H9 (cell line): ENCODE measurements around the gene ROBO2. TPM values are rescaled to one million over a fixed set of nuclear protein-coding genes. Genes with fewer than 3 reads are reported as not detected.
A peak's percentile ranks its signal among the peaks of the same experiment; 100 is the strongest.

Experiments used
- DNase-seq: peaks from one replicate; pipeline ENCODE4 v3.0.0-alpha.2; 2017
- H2AFZ ChIP-seq: one replicate; pipeline ENCODE4 v1.6.1; 2013; ENCODE audit warnings: mild to moderate bottlenecking, low read length, control low read depth, moderate library complexity
- H2AK5ac ChIP-seq: 2 replicates; pipeline ENCODE4 v1.6.1; 2013; ENCODE audit warnings: low read length, control low read depth, mixed read lengths; ENCODE audit not compliant: insufficient read length
- H2BK120ac ChIP-seq: one replicate; pipeline ENCODE4 v1.6.1; 2013; ENCODE audit warnings: low read depth, mild to moderate bottlenecking, low read length, control low read depth, inconsistent platforms; ENCODE audit not compliant: poor library complexity, severe bottlenecking
- H2BK12ac ChIP-seq: 2 replicates; pipeline ENCODE4 v1.6.1; 2013; ENCODE audit warnings: low read length, control low read depth, mixed read lengths, low read depth; ENCODE audit not compliant: insufficient read length
- H2BK15ac ChIP-seq: 2 replicates; pipeline ENCODE4 v1.6.1; 2013; ENCODE audit warnings: low read depth, low read length, control low read depth
- H2BK20ac ChIP-seq: one replicate; pipeline ENCODE4 v1.6.1; 2013; ENCODE audit warnings: low read depth, mild to moderate bottlenecking, low read length, control low read depth, inconsistent platforms; ENCODE audit not compliant: poor library complexity, severe bottlenecking
- H2BK5ac ChIP-seq: 2 replicates; pipeline ENCODE4 v1.6.1; 2013; ENCODE audit warnings: low read length, control low read depth, mixed read lengths; ENCODE audit not compliant: insufficient read length
- H3K14ac ChIP-seq: 2 replicates; pipeline ENCODE4 v1.6.1; 2013; ENCODE audit warnings: low read length, control low read depth; ENCODE audit not compliant: insufficient read depth
- H3K18ac ChIP-seq: 2 replicates; pipeline ENCODE4 v1.6.1; 2013; ENCODE audit warnings: low read depth, mild to moderate bottlenecking, mixed read lengths, low read length, control low read depth; ENCODE audit not compliant: insufficient read length
- H3K23ac ChIP-seq: 2 replicates; pipeline ENCODE4 v1.6.1; 2013; ENCODE audit warnings: low read length, control low read depth, mixed read lengths, low read depth; ENCODE audit not compliant: insufficient read length
- H3K23me2 ChIP-seq: 2 replicates; pipeline ENCODE4 v1.6.1; 2013; ENCODE audit warnings: low read depth, mild to moderate bottlenecking, mixed read lengths, low read length, control low read depth; ENCODE audit not compliant: insufficient read length, poor library complexity, severe bottlenecking
- H3K27ac ChIP-seq: 2 replicates; pipeline ENCODE4 v1.5.1; 2013; ENCODE audit warnings: low read length, control low read depth, mixed read lengths, low read depth; ENCODE audit not compliant: insufficient read length
- H3K27me3 ChIP-seq: 2 replicates; pipeline ENCODE4 v1.6.1; 2013; ENCODE audit warnings: low read length, control low read depth, inconsistent platforms; ENCODE audit not compliant: insufficient read depth
- H3K4ac ChIP-seq: 2 replicates; pipeline ENCODE4 v1.6.1; 2013; ENCODE audit warnings: low read depth, mild to moderate bottlenecking, control low read depth, inconsistent platforms, low read length, moderate library complexity
- H3K4me1 ChIP-seq: 2 replicates; pipeline ENCODE4 v1.6.1; 2013; ENCODE audit warnings: low read length, control low read depth, inconsistent platforms; ENCODE audit not compliant: insufficient read depth
- H3K4me2 ChIP-seq: 2 replicates; pipeline ENCODE4 v1.6.1; 2013; ENCODE audit warnings: low read length, control low read depth, mixed read lengths; ENCODE audit not compliant: insufficient read length, insufficient read depth
- H3K56ac ChIP-seq: 2 replicates; pipeline ENCODE4 v1.6.1; 2013; ENCODE audit warnings: low read depth, mild to moderate bottlenecking, mixed read lengths, low read length, control low read depth; ENCODE audit not compliant: insufficient read length
- H3K79me1 ChIP-seq: 2 replicates; pipeline ENCODE4 v1.6.1; 2013; ENCODE audit warnings: low read depth, mild to moderate bottlenecking, moderate library complexity, low read length, control low read depth, inconsistent platforms; ENCODE audit not compliant: insufficient read depth, poor library complexity, severe bottlenecking
- H3K79me2 ChIP-seq: 2 replicates; pipeline ENCODE4 v1.6.1; 2013; ENCODE audit warnings: low read length, control low read depth, inconsistent platforms; ENCODE audit not compliant: insufficient read depth
- H3K9ac ChIP-seq: 2 replicates; pipeline ENCODE4 v1.6.1; 2013; ENCODE audit warnings: low read length, control low read depth, mixed read lengths; ENCODE audit not compliant: insufficient read length; ENCODE audit errors: extremely low read depth
- H3K9me3 ChIP-seq: one replicate; pipeline ENCODE4 v1.6.1; 2013; ENCODE audit warnings: low read depth, low read length, inconsistent platforms; ENCODE audit not compliant: control insufficient read depth
- H3T11ph ChIP-seq: one replicate; pipeline ENCODE4 v1.6.1; 2013; ENCODE audit warnings: mild to moderate bottlenecking, low read length, control low read depth, inconsistent platforms
- H4K20me1 ChIP-seq: one replicate; pipeline ENCODE4 v1.6.1; 2013; ENCODE audit not compliant: control insufficient read depth, insufficient read length, insufficient read depth
- H4K5ac ChIP-seq: 2 replicates; pipeline ENCODE4 v1.6.1; 2013; ENCODE audit warnings: low read depth, mild to moderate bottlenecking, mixed read lengths, low read length, control low read depth; ENCODE audit not compliant: insufficient read length
- H4K8ac ChIP-seq: replicated peaks from 2 replicates; pipeline ENCODE4 v1.6.1; 2013; ENCODE audit warnings: low read length, control low read depth, mixed read lengths, low read depth; ENCODE audit not compliant: insufficient read length
- H4K91ac ChIP-seq: 2 replicates; pipeline ENCODE4 v1.6.1; 2013; ENCODE audit warnings: low read depth, mild to moderate bottlenecking, moderate library complexity, mixed read lengths, low read length, control low read depth; ENCODE audit not compliant: insufficient read length
- H3K27ac Mint-ChIP-seq, 3 experiments: 2 replicates in 2 of 3; 3 replicates in 1 of 3; pipeline ENCODE4 v1.8.0; 2020 to 2021; ENCODE audit warnings: mixed read lengths in 3 of 3, mild to moderate bottlenecking in 1 of 3, moderate library complexity in 1 of 3
- H3K27me3 Mint-ChIP-seq: 2 replicates; pipeline ENCODE4 v1.8.0; 2021; ENCODE audit warnings: low read depth, mild to moderate bottlenecking, moderate library complexity, mixed read lengths
- H3K36me3 Mint-ChIP-seq, 3 experiments: 2 replicates in 2 of 3; 3 replicates in 1 of 3; pipeline ENCODE4 v1.8.0; 2020 to 2021; ENCODE audit warnings: low read depth in 3 of 3, mixed read lengths in 3 of 3; ENCODE audit not compliant: insufficient read depth in 1 of 3
- H3K4me1 Mint-ChIP-seq, 2 experiments: 2 replicates each; pipeline ENCODE4 v1.8.0; 2020; ENCODE audit warnings: mixed read lengths in 2 of 2
- H3K4me3 Mint-ChIP-seq, 2 experiments: 2 replicates in 1 of 2; 3 replicates in 1 of 2; pipeline ENCODE4 v1.8.0; 2020 to 2021; ENCODE audit warnings: mild to moderate bottlenecking in 2 of 2, mixed read lengths in 2 of 2, moderate library complexity in 1 of 2
- H3K9me3 Mint-ChIP-seq, 2 experiments: 2 replicates in 1 of 2; 3 replicates in 1 of 2; pipeline ENCODE4 v1.8.0; 2020; ENCODE audit warnings: mild to moderate bottlenecking in 2 of 2, mixed read lengths in 2 of 2, moderate library complexity in 1 of 2
- CTCF ChIP-seq: fragments of 200-600 bp; sonication (generic); conservative IDR thresholded peaks from 3 replicates; pipeline ENCODE4 v1.8.0; 2021; ENCODE audit warnings: antibody characterized with exemption, mild to moderate bottlenecking
- WGBS: extraction: QIAGEN DNeasy Blood & Tissue Kit; methylation state at CpG from one replicate; pipeline ENCODE4 v1.1.7; 2013; ENCODE audit warnings: missing lambda C conversion rate, low lambda C conversion rate, mixed read lengths; ENCODE audit not compliant: insufficient read length; ENCODE audit errors: extremely low coverage; 5-methylcytosine and 5-hydroxymethylcytosine counted together
- total RNA-seq: library from RNA; stranded (reverse); gene quantifications from 2 replicates; pipeline ENCODE4 v1.2.1, GENCODE V29; 2021

ROBO2 gene
- total RNA-seq, 1 experiment from 2014 or later, result 2.3 TPM

- no peaks in the 10 kb centered on the region for H3K36me3 Mint-ChIP-seq
- Histone ChIP-seq H3K23ac (no peak overlapping the region), H2AK5ac (no peak overlapping the region), H4K91ac (no peak overlapping the region), H3K18ac (no peak overlapping the region), H3K79me2 (no peaks in the 10 kb centered on the region), H3K27ac (no peak overlapping the region), H2AFZ (no peak overlapping the region), H4K8ac (no peak overlapping the region), H3K4ac (no peak overlapping the region), H3K4me1 (peaks cover 10% of the 10 kb centered on the region), H3K23me2 (no peaks in the 10 kb centered on the region), H2BK20ac (no peak overlapping the region), H3K56ac (no peak overlapping the region), H2BK12ac (no peak overlapping the region), H2BK15ac (no peak overlapping the region), H2BK120ac (no peak overlapping the region), H3K9ac (no peak overlapping the region), H3K9me3 (no peaks in the 10 kb centered on the region), H3T11ph (no peak overlapping the region), H2BK5ac (no peak overlapping the region), H3K4me2 (no peak overlapping the region), H4K5ac (no peak overlapping the region), H3K79me1 (no peaks in the 10 kb centered on the region), H3K27me3 (no peaks in the 10 kb centered on the region), H4K20me1 (no peaks in the 10 kb centered on the region), H3K14ac (no peak overlapping the region)
- no peaks in the 10 kb centered on the region for H3K27me3 Mint-ChIP-seq
- 0 out of 7 replicates have a peak overlapping the region, but pooled peaks of 1 of the 3 experiments have one; percentile 10 for H3K27ac Mint-ChIP-seq
- no peak for DNase-seq
- H3K4me3 Mint-ChIP-seq, result no peak overlapping the region
- no peak for TF ChIP-seq CTCF
- H3K4me1 Mint-ChIP-seq, result peaks cover 23% of the 10 kb centered on the region in 2 experiments
- no peaks in the 10 kb centered on the region for H3K9me3 Mint-ChIP-seq
- no CpG with 5 or more reads among the region's 2 CpGs for WGBS
Observed at GRCh38 chr3:77084511-77084910, 44.6 kb downstream of the ROBO2 start.
